Astrocyte (in vitro differentiated cells and primary cell): ENCODE measurements around the gene SCAMP5.

Source experiments
- EZH2 ChIP-seq: IDR thresholded peaks from 2 replicates; pipeline ENCODE4 v1.6.1; 2012; ENCODE audit warnings: mild to moderate bottlenecking, low read length, inconsistent platforms; ENCODE audit not compliant: insufficient read depth
- TF ChIP-seq, protein P1 (sequence below): IDR thresholded peaks from 2 replicates; pipeline ENCODE4 v1.5.1; 2011; ENCODE audit warnings: low read depth, mild to moderate bottlenecking, inconsistent platforms, low read length, moderate library complexity; ENCODE audit not compliant: insufficient read depth

DNA sequence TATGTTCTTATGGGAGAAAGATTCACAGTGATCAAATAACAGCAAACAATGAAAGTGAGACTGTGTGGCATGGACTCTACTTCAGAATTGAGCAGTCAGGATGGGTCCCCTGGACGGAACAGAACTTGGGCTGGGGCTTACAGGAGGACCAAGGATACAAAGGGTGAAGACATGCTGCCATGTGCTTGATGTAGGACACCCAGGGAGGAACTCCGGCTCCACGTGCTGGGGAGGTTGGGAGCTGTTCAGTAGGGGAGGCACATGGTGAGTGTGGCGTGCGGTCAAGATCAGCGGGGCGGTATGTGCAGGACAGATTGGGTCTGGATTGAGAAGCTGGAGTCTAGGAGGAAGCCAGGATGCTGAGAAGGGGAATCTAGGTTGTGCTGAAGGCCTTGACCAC lies 60.7 kb downstream of the SCAMP5 start:
- TF ChIP-seq, protein P1, sequence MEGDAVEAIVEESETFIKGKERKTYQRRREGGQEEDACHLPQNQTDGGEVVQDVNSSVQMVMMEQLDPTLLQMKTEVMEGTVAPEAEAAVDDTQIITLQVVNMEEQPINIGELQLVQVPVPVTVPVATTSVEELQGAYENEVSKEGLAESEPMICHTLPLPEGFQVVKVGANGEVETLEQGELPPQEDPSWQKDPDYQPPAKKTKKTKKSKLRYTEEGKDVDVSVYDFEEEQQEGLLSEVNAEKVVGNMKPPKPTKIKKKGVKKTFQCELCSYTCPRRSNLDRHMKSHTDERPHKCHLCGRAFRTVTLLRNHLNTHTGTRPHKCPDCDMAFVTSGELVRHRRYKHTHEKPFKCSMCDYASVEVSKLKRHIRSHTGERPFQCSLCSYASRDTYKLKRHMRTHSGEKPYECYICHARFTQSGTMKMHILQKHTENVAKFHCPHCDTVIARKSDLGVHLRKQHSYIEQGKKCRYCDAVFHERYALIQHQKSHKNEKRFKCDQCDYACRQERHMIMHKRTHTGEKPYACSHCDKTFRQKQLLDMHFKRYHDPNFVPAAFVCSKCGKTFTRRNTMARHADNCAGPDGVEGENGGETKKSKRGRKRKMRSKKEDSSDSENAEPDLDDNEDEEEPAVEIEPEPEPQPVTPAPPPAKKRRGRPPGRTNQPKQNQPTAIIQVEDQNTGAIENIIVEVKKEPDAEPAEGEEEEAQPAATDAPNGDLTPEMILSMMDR = no peak
- TF ChIP-seq EZH2 = no peak
